Measurements from ENCODE around the gene CLIP2. TPM values are rescaled to one million over a fixed set of nuclear protein-coding genes. Genes with fewer than 3 reads are reported as not detected.

CLIP2 gene
- total and polyA plus RNA-seq, 2 of the 8 experiments (the other 6 are each of a cell fraction or from before 2014, with no cell fraction given): 8.3 to 41.5 TPM

DNA sequence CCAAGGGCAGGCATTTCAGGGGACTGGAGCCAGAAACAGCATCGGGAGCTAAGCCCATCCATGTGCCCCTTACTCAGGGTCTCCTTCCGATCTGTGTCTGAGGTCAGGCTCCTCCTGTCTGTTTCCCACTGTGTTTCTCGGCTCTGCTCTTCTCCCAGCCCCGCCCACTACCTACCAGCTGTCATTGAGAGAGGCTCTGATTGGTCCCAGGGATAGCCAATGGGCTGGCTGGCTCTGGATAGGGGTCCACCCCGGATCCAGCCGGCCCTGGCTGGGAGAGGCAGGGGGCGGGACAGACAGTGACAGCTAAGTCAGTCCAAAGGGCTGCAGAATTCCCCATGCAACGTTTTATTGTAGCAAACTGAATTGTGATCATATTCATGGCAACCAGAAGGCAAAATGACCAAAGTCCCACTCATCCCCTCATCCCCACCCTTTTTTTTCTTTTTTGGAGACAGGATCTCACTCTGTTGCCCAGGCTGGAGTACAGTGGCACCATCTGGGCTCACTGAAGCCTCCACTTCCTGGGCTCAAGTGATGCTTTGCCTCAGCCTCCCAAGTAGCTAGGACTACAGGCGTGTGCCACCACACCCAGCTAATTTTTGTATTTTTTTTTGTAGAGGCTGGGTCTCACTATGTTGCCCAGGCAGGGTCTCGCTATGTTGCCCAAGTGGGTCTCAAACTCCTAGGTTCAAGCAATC lies 76.3 kb downstream of the CLIP2 start (continued):
- TF ChIP-seq, protein P1, sequence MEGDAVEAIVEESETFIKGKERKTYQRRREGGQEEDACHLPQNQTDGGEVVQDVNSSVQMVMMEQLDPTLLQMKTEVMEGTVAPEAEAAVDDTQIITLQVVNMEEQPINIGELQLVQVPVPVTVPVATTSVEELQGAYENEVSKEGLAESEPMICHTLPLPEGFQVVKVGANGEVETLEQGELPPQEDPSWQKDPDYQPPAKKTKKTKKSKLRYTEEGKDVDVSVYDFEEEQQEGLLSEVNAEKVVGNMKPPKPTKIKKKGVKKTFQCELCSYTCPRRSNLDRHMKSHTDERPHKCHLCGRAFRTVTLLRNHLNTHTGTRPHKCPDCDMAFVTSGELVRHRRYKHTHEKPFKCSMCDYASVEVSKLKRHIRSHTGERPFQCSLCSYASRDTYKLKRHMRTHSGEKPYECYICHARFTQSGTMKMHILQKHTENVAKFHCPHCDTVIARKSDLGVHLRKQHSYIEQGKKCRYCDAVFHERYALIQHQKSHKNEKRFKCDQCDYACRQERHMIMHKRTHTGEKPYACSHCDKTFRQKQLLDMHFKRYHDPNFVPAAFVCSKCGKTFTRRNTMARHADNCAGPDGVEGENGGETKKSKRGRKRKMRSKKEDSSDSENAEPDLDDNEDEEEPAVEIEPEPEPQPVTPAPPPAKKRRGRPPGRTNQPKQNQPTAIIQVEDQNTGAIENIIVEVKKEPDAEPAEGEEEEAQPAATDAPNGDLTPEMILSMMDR (IDR thresholded peaks at IDR 0.05; ENCODE audit: control extremely low read depth in 1 of 3, insufficient read depth in 1 of 3, low read depth in 1 of 3, low read length in 3 of 3): no peak; a peak in 1 of 4 replicates
- TF ChIP-seq CHD1 (IDR thresholded peaks at IDR 0.05; ENCODE audit: low read depth, low read length) (no peak), CREB1 (IDR thresholded peaks at IDR 0.05) (no peak), RFX5 (IDR thresholded peaks at IDR 0.05; ENCODE audit: borderline replicate concordance, low read depth, low read length) (no peak), EGR1 (IDR thresholded peaks at IDR 0.05; ENCODE audit: borderline replicate concordance, low read depth, low read length) (no peak), CBX8 (IDR thresholded peaks at IDR 0.05; ENCODE audit: borderline replicate concordance, low read depth, low read length) (no peak), NRF1 (IDR thresholded peaks at IDR 0.05; ENCODE audit: low read depth, low read length) (no peak), JUN (IDR thresholded peaks at IDR 0.05; ENCODE audit: low read depth, low read length) (peak; percentile 86), POLR2A (IDR thresholded peaks at IDR 0.05; ENCODE audit: control extremely low read depth in 1 of 2, low read depth in 2 of 2, low read length in 2 of 2) (0 out of 3 replicates have a peak, but pooled peaks of 1 of the 2 experiments have one; percentile 46), SP4 (IDR thresholded peaks at IDR 0.05; ENCODE audit: low read length) (no peak), RAD21 (IDR thresholded peaks at IDR 0.05 in 1 of 2, conservative IDR thresholded peaks at IDR 0.05 in 1 of 2; ENCODE audit: low read depth in 2 of 2, low read length in 2 of 2) (no peak; a peak in 1 of 4 replicates), SIX5 (IDR thresholded peaks at IDR 0.05; ENCODE audit: low read depth, low read length) (no peak)
- TF ChIP-seq, protein P2, sequence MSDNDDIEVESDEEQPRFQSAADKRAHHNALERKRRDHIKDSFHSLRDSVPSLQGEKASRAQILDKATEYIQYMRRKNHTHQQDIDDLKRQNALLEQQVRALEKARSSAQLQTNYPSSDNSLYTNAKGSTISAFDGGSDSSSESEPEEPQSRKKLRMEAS (IDR thresholded peaks at IDR 0.05): no peak
